HL-60 (cell line): ENCODE data around the gene COX6A2.

Source experiments
- GABPA ChIP-seq: IDR thresholded peaks from 2 replicates; pipeline ENCODE4 v1.6.1; 2012; ENCODE audit warnings: low read depth
- POLR2AphosphoS5 ChIP-seq: IDR thresholded peaks from 2 replicates; pipeline ENCODE4 v1.6.1; 2012; ENCODE audit warnings: low read depth
- TF ChIP-seq, protein P1 (sequence below): IDR thresholded peaks from one replicate; pipeline ENCODE4 v1.5.1; 2011; ENCODE audit warnings: low read length, control low read depth, inconsistent platforms; ENCODE audit not compliant: insufficient read depth
- TF ChIP-seq, protein P2 (sequence below): IDR thresholded peaks from 2 replicates; pipeline ENCODE4 v1.6.1; 2012; ENCODE audit warnings: low read depth; ENCODE audit not compliant: insufficient replicate concordance

GRCh38 chr16:31411024-31411844 is 16.9 kb downstream of the COX6A2 start:
- TF ChIP-seq, protein P1, sequence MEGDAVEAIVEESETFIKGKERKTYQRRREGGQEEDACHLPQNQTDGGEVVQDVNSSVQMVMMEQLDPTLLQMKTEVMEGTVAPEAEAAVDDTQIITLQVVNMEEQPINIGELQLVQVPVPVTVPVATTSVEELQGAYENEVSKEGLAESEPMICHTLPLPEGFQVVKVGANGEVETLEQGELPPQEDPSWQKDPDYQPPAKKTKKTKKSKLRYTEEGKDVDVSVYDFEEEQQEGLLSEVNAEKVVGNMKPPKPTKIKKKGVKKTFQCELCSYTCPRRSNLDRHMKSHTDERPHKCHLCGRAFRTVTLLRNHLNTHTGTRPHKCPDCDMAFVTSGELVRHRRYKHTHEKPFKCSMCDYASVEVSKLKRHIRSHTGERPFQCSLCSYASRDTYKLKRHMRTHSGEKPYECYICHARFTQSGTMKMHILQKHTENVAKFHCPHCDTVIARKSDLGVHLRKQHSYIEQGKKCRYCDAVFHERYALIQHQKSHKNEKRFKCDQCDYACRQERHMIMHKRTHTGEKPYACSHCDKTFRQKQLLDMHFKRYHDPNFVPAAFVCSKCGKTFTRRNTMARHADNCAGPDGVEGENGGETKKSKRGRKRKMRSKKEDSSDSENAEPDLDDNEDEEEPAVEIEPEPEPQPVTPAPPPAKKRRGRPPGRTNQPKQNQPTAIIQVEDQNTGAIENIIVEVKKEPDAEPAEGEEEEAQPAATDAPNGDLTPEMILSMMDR = no peak
- no peak for TF ChIP-seq POLR2AphosphoS5
- no peak for TF ChIP-seq GABPA
- TF ChIP-seq, protein P2, sequence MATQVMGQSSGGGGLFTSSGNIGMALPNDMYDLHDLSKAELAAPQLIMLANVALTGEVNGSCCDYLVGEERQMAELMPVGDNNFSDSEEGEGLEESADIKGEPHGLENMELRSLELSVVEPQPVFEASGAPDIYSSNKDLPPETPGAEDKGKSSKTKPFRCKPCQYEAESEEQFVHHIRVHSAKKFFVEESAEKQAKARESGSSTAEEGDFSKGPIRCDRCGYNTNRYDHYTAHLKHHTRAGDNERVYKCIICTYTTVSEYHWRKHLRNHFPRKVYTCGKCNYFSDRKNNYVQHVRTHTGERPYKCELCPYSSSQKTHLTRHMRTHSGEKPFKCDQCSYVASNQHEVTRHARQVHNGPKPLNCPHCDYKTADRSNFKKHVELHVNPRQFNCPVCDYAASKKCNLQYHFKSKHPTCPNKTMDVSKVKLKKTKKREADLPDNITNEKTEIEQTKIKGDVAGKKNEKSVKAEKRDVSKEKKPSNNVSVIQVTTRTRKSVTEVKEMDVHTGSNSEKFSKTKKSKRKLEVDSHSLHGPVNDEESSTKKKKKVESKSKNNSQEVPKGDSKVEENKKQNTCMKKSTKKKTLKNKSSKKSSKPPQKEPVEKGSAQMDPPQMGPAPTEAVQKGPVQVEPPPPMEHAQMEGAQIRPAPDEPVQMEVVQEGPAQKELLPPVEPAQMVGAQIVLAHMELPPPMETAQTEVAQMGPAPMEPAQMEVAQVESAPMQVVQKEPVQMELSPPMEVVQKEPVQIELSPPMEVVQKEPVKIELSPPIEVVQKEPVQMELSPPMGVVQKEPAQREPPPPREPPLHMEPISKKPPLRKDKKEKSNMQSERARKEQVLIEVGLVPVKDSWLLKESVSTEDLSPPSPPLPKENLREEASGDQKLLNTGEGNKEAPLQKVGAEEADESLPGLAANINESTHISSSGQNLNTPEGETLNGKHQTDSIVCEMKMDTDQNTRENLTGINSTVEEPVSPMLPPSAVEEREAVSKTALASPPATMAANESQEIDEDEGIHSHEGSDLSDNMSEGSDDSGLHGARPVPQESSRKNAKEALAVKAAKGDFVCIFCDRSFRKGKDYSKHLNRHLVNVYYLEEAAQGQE = no peak
